IMR-90 (cell line): ENCODE measurements around the gene CNGB1.
"Not testable (repeated sequence)": the region's sequence is repeated elsewhere in the genome, so short reads cannot be mapped to it uniquely, and the experiment has no call there.

Experiments used
- POLR2A ChIP-seq: IDR thresholded peaks from 2 replicates; pipeline ENCODE4 v1.6.1; 2012; ENCODE audit warnings: mild to moderate bottlenecking, low read depth, low read length
- RAD21 ChIP-seq: IDR thresholded peaks from 2 replicates; pipeline ENCODE4 v1.6.1; 2012; ENCODE audit warnings: low read length, improper control_type of control experiment
- RFX5 ChIP-seq: IDR thresholded peaks from 2 replicates; pipeline ENCODE4 v1.8.0; 2012; ENCODE audit warnings: low read depth, mild to moderate bottlenecking, low read length, moderate library complexity
- TF ChIP-seq, protein P1 (sequence below): conservative IDR thresholded peaks from 2 replicates; pipeline ENCODE4 v1.5.1; 2012; ENCODE audit warnings: mild to moderate bottlenecking, low read depth, low read length, improper control_type of control experiment

DNA sequence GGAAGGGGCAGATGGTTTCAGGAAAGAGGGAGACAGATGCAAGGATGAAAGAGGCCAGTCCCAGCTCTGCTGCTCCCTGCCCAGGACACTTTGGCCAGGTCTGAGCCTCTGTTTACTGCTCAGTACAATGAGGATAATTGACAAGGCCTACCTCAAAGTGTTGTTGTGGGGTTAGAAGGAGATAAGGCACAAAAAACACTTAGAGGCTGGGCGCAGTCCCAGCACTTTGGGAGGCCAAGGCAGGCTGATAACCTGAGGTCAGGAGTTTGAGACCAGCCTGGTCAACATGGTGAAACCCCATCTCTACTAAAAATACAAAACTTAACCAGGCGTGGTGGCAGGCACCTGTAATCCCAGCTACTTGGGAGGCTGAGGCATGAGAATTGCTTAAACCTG is 7.1 kb upstream of the CNGB1 start:
- TF ChIP-seq, protein P1, sequence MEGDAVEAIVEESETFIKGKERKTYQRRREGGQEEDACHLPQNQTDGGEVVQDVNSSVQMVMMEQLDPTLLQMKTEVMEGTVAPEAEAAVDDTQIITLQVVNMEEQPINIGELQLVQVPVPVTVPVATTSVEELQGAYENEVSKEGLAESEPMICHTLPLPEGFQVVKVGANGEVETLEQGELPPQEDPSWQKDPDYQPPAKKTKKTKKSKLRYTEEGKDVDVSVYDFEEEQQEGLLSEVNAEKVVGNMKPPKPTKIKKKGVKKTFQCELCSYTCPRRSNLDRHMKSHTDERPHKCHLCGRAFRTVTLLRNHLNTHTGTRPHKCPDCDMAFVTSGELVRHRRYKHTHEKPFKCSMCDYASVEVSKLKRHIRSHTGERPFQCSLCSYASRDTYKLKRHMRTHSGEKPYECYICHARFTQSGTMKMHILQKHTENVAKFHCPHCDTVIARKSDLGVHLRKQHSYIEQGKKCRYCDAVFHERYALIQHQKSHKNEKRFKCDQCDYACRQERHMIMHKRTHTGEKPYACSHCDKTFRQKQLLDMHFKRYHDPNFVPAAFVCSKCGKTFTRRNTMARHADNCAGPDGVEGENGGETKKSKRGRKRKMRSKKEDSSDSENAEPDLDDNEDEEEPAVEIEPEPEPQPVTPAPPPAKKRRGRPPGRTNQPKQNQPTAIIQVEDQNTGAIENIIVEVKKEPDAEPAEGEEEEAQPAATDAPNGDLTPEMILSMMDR: not testable (repeated sequence)
- TF ChIP-seq POLR2A, RFX5, RAD21: not testable (repeated sequence)
